ENCODE measurements around the gene CMC2. TPM values are rescaled to one million over a fixed set of nuclear protein-coding genes. Genes with fewer than 3 reads are reported as not detected.

CMC2 gene
- total RNA-seq, 1 donor from 2014 or later: 96.3 TPM

DNA sequence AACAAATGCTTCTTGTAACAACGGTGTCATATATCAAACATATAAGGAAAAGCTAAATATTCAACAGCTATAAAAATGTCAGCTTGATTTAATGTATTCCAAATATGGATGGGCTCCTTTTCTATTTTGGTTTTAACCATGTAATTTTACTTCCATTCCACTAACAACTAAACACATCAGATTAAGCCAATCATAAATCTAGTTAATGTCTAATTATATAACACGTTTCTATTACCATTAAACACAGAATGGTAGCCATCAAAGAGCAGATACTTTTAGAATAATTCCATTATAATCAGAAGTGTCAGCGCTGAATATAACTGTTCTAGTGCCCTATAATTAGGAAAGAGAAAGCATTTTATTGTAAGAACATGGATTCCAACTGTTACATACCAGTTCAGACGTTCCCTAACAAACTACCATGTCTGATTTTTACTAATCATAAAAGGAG, 10.0 kb downstream of the CMC2 start:
- DNase-seq (ENCODE audit: low read depth): no peak
- H3K4me3 ChIP-seq (ENCODE audit: low read depth, low read length): no peak overlapping the region
- TF ChIP-seq, protein P1, sequence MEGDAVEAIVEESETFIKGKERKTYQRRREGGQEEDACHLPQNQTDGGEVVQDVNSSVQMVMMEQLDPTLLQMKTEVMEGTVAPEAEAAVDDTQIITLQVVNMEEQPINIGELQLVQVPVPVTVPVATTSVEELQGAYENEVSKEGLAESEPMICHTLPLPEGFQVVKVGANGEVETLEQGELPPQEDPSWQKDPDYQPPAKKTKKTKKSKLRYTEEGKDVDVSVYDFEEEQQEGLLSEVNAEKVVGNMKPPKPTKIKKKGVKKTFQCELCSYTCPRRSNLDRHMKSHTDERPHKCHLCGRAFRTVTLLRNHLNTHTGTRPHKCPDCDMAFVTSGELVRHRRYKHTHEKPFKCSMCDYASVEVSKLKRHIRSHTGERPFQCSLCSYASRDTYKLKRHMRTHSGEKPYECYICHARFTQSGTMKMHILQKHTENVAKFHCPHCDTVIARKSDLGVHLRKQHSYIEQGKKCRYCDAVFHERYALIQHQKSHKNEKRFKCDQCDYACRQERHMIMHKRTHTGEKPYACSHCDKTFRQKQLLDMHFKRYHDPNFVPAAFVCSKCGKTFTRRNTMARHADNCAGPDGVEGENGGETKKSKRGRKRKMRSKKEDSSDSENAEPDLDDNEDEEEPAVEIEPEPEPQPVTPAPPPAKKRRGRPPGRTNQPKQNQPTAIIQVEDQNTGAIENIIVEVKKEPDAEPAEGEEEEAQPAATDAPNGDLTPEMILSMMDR (conservative IDR thresholded peaks at IDR 0.05; ENCODE audit: low read depth, low read length): no peak

DNA sequence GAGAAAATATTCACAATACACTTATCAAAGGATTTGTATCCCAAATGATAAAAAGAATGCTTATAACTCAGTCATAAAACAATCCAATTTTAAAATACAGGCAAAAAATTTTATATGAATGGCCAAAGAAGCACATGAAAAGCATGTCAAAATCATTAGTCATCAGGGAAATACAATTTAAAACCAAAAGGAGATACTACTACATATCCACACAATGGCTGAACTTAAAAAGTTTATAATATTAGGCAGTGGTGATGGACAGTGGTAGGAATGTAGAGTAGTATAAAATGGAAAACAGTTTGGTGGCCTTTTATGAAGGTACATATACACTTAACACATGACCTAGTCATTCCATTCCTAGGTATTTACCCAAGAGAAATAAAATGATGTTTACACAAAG, 12.2 kb downstream of the CMC2 start:
- no peak overlapping the region for H3K4me3 ChIP-seq (ENCODE audit: low read depth, low read length)
- no peak for DNase-seq (ENCODE audit: low read depth)
- TF ChIP-seq, protein P1 (conservative IDR thresholded peaks at IDR 0.05; ENCODE audit: low read depth, low read length): no peak

DNA sequence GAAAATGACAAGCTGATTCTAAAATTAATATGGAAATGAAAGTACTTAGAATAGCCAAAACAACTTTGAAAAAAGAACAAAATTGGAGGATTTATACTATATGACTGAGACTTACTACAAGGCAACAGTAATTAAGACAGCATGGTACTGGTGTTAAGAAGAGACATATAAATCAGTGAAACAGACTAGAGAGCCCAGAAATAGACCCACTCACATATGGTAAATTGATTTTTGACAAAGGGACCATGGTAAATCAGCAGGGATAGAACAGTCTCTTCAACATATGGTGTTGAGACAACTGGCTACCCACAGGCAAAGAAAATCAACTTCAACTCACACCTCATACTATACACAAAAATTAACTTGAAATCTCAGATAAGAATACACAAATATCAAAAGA, 12.9 kb downstream of the CMC2 start:
- no peak overlapping the region for H3K4me3 ChIP-seq (ENCODE audit: low read depth, low read length)
- TF ChIP-seq, protein P1 (conservative IDR thresholded peaks at IDR 0.05; ENCODE audit: low read depth, low read length): no peak
- no peak for DNase-seq (ENCODE audit: low read depth)

DNA sequence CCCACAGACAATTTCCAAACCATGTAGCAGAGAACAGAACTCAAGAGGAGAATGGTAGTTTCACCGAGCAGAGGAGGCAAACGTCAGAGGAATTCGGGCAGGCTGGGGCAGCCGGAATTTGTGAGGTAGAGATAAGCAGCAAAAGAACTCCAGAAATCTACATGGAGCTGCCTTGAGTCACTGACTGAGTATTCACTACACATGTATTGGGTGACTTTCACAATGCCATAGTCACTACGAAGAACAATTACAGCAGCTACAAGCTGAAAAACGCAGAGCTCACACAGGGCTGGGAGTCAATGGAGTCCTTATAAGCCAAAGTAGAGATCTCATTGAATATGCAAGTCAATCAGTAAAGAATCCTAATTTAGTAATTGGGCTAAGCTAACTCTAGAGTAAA, 13.4 kb downstream of the CMC2 start:
- H3K4me3 ChIP-seq (ENCODE audit: low read depth, low read length): no peak overlapping the region
- no peak for DNase-seq (ENCODE audit: low read depth)
- TF ChIP-seq, protein P1 (conservative IDR thresholded peaks at IDR 0.05; ENCODE audit: low read depth, low read length): no peak

DNA sequence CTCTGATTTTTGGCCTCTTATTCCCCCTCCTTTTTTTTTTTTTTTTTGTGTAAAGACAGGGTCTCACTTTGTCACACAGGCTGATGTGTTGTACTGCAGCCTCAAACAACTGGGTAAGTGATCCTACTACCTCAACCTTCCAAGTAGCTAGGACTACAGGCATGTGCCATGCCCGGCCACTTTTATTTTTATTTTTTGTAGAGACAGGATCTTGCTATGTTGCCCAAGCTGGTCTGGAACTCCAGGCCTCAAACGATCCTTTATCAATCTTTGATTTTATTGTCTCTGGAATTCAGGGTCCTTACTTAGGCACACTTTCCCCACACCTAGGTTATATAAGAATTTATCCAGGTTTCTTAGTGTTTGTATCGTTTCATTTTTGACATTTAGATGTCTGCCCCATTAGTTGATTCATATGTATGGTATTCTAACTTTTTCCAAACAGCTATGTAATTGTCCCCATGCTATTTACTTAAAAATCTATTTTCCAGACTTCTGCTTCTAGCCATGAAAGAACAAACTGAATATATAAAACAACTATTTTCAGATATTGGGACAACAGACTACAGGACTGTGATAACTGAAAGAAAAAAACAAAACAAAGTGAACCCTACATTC, 13.9 kb downstream of the CMC2 start:
- no peak for DNase-seq (ENCODE audit: low read depth)
- no peak overlapping the region for H3K4me3 ChIP-seq (ENCODE audit: low read depth, low read length)
- TF ChIP-seq, protein P1 (conservative IDR thresholded peaks at IDR 0.05; ENCODE audit: low read depth, low read length): no peak

DNA sequence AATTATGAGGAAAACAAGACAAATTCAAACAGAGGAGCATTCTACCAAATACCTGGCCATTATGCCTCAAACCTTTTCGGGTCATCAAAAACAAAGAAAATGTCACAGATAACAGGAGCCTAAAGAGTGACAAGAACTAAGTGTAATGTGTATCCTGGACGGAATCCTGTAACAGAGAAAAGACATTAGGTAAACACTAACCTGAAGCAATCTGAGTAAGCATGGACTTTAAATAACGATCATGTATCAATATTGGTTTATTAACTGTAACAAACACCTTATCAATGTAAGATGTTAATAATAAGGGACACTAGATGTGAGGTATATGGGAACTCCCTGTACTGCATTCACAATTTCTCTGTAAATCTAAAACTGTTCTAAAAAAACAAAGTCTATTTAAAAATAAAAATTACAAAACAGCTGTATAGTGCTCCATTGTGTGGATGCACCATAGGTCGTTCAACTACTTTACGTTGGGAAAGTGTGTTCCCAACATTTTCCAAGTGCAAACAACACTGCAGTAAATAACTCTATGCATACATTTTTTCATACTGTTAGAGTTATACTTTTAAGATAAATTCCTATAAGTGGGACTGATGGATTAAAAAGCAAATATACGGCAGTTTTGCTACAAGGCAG, 14.8 kb downstream of the CMC2 start:
- TF ChIP-seq, protein P1 (conservative IDR thresholded peaks at IDR 0.05; ENCODE audit: low read depth, low read length): no peak
- no peak for DNase-seq (ENCODE audit: low read depth)
- H3K4me3 ChIP-seq (ENCODE audit: low read depth, low read length): no peak overlapping the region

DNA sequence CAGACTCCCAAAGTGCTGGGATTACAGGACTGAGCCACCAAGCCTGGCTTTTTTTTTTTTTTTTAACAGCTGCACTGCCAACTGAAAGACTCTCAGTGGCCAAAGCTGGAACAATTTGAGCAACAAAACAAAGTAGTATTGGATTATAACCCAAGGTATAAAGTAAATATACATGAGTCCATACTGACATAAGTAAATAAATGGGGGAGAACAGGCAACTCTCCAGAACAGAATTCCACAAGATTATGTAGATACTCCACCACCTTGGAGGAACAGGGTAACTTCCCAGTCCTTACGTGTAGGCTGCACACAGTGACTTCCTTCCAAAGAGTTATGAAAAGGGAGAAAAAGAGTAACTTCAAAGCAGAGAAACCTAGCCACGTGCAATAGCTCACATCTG, 15.7 kb downstream of the CMC2 start:
- DNase-seq (ENCODE audit: low read depth): no peak
- no peak overlapping the region for H3K4me3 ChIP-seq (ENCODE audit: low read depth, low read length)
- TF ChIP-seq, protein P1 (conservative IDR thresholded peaks at IDR 0.05; ENCODE audit: low read depth, low read length): no peak
